ENCODE measurements around the gene KIAA0232.

Gene KIAA0232

DNA sequence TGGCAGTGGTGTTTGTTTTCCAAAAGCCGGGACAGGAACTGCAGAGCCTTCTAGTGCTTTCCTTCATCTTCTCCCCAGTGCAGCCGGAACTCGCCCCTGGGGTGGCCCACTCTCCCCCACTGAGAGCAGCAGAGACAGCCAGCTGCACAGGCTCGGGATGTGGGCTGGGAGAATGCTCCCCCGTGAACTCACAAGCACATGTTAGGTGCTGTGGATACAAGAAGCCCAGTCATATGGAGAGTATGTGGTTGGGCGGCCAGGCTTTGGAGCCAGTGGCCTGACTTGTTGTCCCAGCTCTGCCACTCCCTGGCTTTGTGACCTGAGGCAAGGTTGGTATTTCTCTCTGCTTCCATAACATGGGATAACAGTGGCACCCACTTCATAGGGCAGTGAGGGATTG is 9.4 kb upstream of the KIAA0232 start:
- Histone ChIP-seq H2AFZ (ENCODE audit: low read depth, low read length) (no peak overlapping the region), H3K27ac (ENCODE audit: low read length) (no peak overlapping the region), H3K27me3 (ENCODE audit: insufficient read depth, low read length, poor library complexity) (peaks cover 3% of the 10 kb centered on the region), H3K9ac (ENCODE audit: low read depth, low read length) (no peak overlapping the region), H3K36me3 (ENCODE audit: insufficient read depth, low read length) (no peaks in the 10 kb centered on the region), H4K20me1 (ENCODE audit: insufficient read depth, low read length) (no peaks in the 10 kb centered on the region), H3K4me2 (ENCODE audit: insufficient read depth, low read length) (no peak overlapping the region), H3K9me3 (ENCODE audit: insufficient read depth, low read length, severe bottlenecking) (no peaks in the 10 kb centered on the region), H3K4me3 (ENCODE audit: low read depth in 1 of 2, low read length in 2 of 2) (no peak overlapping the region), H3K79me2 (ENCODE audit: insufficient read depth, low read length) (no peaks in the 10 kb centered on the region), H3K4me1 (ENCODE audit: insufficient read depth, low read length) (no peaks in the 10 kb centered on the region)
- no peak for ATAC-seq (ENCODE audit: insufficient read depth, low read depth)
- DNase-seq = no peak
- TF ChIP-seq EZH2 (IDR thresholded peaks at IDR 0.05; ENCODE audit: borderline replicate concordance, low read depth, low read length, severe bottlenecking) (no peak), CTCF (IDR thresholded peaks at IDR 0.05; ENCODE audit: borderline replicate concordance, extremely low read depth, low read length, poor library complexity, severe bottlenecking) (no peak)

DNA sequence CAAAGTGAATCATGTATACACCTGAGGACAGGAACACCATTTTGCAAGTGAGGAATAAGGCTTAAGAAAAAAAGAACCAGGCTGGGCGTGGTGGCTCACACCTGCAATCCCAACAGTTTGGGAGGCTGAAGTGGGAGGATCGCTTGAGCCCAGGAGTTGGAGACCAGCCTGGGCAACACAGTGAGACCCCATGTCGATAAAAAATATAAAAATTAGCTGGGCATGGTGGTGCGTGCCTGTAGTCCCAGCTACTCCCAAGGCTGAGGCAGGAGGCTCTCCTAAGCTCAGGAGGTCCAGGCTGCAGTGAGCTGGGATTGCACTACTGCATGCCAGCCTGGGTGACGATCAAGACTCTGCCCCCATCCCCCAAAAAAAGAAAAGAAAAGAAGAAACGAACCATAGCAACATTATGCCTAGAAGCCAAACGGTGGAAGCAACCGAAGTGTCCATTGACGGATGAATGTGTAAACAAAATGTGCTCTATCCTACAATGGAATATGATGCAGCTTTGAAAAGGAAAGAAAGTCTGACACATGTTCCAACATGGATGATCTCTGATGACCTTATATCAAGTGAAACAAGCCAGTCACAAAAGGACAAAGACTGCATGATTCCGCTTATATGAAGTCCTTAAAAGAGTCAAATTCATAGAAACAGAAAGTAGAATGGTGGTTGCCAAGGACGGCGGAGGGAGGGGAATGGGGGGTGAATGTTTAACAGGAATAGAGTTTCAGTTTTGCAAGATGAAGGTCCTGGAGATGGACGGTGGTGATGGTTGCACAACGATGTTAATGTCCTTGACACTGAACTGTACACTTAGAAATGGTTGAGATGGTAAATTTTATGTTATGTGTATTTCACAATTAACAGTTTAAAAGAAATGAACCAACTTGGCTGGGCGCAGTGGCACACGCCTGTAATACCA is 8.6 kb upstream of the KIAA0232 start:
- Histone ChIP-seq H3K27ac (ENCODE audit: low read length) (no peak overlapping the region), H2AFZ (ENCODE audit: low read depth, low read length) (no peak overlapping the region), H4K20me1 (ENCODE audit: insufficient read depth, low read length) (no peaks in the 10 kb centered on the region), H3K9me3 (ENCODE audit: insufficient read depth, low read length, severe bottlenecking) (no peaks in the 10 kb centered on the region), H3K36me3 (ENCODE audit: insufficient read depth, low read length) (no peaks in the 10 kb centered on the region), H3K9ac (ENCODE audit: low read depth, low read length) (no peak overlapping the region), H3K27me3 (ENCODE audit: insufficient read depth, low read length, poor library complexity) (peaks cover 5% of the 10 kb centered on the region), H3K4me2 (ENCODE audit: insufficient read depth, low read length) (no peak overlapping the region), H3K4me3 (ENCODE audit: low read depth in 1 of 2, low read length in 2 of 2) (no peak overlapping the region), H3K79me2 (ENCODE audit: insufficient read depth, low read length) (no peaks in the 10 kb centered on the region), H3K4me1 (ENCODE audit: insufficient read depth, low read length) (no peaks in the 10 kb centered on the region)
- DNase-seq (no peak), ATAC-seq (ENCODE audit: insufficient read depth, low read depth) (no peak)
- TF ChIP-seq EZH2 (IDR thresholded peaks at IDR 0.05; ENCODE audit: borderline replicate concordance, low read depth, low read length, severe bottlenecking) (no peak), CTCF (IDR thresholded peaks at IDR 0.05; ENCODE audit: borderline replicate concordance, extremely low read depth, low read length, poor library complexity, severe bottlenecking) (no peak)

DNA sequence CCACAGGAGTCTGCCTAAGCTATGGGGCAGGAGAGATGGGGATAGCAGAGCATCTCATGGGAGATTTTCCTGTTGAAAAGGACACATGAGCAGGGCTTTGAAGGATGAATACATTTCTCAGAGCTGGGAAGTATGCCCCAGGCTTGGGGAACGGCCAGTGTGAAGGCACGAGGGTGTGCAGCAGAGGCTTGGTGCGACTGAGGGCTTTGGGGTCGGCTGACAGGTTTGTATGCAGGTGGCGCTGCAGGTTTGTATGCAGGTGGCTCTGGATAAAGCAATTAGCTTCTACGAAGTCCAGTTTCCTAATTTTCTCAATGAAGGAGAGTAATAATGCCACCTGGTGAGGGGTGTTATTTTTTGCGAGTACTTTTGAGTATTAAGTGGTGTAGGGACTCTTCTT is 6.8 kb upstream of the KIAA0232 start:
- TF ChIP-seq EZH2 (IDR thresholded peaks at IDR 0.05; ENCODE audit: borderline replicate concordance, low read depth, low read length, severe bottlenecking) (no peak), CTCF (IDR thresholded peaks at IDR 0.05; ENCODE audit: borderline replicate concordance, extremely low read depth, low read length, poor library complexity, severe bottlenecking) (no peak)
- Histone ChIP-seq H4K20me1 (ENCODE audit: insufficient read depth, low read length) (no peaks in the 10 kb centered on the region), H3K4me2 (ENCODE audit: insufficient read depth, low read length) (no peak overlapping the region), H3K27ac (ENCODE audit: low read length) (no peak overlapping the region), H3K4me1 (ENCODE audit: insufficient read depth, low read length) (no peaks in the 10 kb centered on the region), H3K27me3 (ENCODE audit: insufficient read depth, low read length, poor library complexity) (peaks cover 5% of the 10 kb centered on the region), H2AFZ (ENCODE audit: low read depth, low read length) (no peak overlapping the region), H3K79me2 (ENCODE audit: insufficient read depth, low read length) (no peaks in the 10 kb centered on the region), H3K4me3 (ENCODE audit: low read depth in 1 of 2, low read length in 2 of 2) (no peak overlapping the region), H3K9ac (ENCODE audit: low read depth, low read length) (no peak overlapping the region), H3K36me3 (ENCODE audit: insufficient read depth, low read length) (no peaks in the 10 kb centered on the region), H3K9me3 (ENCODE audit: insufficient read depth, low read length, severe bottlenecking) (no peaks in the 10 kb centered on the region)
- no peak for ATAC-seq (ENCODE audit: insufficient read depth, low read depth)
- no peak for DNase-seq
